Midbrain (tissue), 1 donor: ENCODE data around the gene TIPARP.

Experiments used
- DNase-seq: peaks from one replicate; lab custom pipeline; 2025; lab: John Stamatoyannopoulos, UW

The TIPARP gene, protein sequence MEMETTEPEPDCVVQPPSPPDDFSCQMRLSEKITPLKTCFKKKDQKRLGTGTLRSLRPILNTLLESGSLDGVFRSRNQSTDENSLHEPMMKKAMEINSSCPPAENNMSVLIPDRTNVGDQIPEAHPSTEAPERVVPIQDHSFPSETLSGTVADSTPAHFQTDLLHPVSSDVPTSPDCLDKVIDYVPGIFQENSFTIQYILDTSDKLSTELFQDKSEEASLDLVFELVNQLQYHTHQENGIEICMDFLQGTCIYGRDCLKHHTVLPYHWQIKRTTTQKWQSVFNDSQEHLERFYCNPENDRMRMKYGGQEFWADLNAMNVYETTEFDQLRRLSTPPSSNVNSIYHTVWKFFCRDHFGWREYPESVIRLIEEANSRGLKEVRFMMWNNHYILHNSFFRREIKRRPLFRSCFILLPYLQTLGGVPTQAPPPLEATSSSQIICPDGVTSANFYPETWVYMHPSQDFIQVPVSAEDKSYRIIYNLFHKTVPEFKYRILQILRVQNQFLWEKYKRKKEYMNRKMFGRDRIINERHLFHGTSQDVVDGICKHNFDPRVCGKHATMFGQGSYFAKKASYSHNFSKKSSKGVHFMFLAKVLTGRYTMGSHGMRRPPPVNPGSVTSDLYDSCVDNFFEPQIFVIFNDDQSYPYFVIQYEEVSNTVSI

DNA sequence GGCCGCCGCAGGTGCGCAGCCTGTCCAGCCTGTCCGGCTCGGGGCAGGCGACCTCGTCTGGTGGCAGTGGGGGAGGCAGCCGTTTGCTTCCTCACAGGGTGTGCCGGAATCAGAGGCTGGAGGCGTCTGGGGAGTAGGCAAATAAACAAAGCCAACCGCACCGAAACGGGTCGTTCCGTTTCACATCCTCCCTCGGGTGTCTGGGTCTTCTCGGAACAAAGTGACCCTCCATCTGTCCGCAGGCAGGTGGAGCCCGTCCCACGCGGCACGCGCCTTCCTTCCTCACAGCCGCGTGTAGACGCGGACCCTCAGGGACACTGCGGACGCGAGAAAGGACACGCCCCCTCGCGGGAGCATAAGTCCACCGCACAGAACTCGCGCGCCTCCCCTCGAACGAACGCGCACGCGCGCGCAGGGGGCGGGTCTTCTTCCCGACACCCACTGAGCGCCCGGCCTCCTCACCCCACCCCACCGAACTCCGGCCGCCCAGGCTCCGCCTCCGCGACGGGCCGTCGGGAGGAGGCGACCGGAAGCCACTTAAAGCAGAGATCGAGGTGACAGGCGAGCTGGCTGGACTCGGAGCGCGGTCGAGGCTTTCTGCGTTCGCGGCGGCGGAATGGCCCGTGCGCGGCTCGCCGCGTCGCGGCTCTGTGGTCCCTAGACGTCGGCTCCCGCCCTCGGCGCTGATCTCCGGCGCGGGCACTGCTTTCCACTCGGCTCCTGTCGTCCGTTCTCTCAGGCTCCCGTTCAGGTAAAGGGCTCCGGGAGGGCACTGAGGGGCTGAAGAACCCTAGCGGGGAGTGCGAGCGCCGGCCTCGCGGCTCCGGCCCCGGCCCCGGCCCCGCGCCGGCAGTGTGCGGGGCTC is at the start of gene TIPARP:
TIPARP (plus strand) TSS at position 545 of the 865 bp plus-strand sequence. CDS start 3,108 bp downstream, outside the sequence.
- DNase-seq = peak; percentile 99

DNA sequence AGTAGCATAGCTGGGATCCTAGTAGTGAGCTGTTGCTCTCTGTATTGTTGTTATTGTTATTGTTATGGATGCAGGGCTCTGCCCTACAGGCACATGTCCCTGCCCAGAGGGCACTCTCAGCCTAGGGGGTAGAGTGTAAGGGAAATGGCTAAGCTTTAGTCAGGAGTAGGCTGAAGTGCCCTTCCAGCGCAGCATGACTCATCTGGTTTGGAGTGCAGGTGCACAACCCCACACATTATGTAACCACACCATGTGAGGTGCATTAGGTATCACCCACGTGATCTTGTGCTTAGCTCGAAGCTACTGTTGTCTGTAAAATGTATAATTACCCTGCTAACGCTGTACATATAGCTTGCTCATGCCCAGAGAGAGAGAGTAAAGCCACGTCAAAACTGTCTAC is 48.3 kb upstream of the TIPARP start:
- DNase-seq = no peak

DNA sequence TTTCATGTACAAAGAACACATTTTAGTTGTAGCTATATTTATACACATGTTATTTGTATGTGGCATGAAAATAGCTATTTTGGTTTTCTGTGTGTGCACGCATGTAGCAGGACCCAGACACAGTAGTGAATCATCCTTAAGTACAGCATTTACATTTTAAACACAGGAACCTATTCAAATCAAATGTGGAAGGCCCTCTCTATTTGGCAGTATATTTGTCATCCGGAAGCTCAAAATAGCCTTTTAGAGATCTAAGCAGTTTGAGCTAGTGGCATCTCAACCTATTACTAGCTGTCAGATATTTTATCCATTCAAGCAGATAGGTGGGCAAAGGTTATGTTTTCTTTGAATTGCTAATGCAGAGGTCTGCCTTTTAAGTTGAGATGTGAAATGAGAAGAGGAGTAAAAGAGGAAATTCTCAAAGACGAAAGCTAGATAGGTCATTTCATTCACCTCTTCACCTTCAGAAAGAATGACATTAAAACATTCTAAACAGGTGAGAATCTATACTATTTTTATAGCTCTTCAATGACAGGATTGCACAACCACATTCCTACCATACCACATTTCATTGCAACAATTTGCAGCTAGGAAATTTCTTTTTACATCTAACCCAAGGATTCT is 46.3 kb upstream of the TIPARP start:
- no peak for DNase-seq

DNA sequence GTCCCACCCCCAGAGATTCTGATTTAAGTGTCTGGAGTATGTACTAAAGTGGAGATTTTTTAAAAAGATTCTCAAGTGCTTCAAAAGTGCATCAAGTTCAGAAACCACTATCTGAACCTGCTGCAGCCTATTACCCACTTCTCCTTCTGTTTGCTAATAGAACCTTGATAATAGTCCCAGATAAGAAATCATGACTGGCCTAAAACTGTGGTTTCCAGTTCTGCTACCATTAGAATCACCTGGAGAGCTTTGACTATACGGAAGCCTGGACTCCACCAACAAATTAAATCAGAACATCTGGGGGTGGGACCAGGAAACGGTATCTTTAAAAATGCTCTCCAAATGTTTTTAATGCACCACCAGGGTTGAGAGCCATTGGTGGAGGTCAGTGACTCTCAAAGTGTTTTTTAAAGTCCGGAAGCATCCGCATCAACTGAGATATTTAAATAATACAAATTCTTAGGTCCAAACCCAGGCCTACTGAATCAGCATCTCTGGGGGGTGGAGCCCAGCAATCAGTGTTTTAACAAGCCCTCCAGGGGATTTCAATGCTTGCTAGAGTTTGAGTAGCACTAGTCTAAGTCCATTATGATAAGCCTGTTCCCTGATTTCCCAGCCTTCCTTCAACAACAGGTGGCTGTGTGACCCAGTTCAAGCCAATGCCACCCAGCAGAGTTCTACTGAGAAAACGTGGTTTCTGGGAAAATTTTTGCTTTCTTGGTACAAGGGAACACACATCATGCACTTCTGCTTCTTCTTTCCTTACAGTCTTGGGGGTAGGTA is 45.4 kb upstream of the TIPARP start:
- no peak for DNase-seq

DNA sequence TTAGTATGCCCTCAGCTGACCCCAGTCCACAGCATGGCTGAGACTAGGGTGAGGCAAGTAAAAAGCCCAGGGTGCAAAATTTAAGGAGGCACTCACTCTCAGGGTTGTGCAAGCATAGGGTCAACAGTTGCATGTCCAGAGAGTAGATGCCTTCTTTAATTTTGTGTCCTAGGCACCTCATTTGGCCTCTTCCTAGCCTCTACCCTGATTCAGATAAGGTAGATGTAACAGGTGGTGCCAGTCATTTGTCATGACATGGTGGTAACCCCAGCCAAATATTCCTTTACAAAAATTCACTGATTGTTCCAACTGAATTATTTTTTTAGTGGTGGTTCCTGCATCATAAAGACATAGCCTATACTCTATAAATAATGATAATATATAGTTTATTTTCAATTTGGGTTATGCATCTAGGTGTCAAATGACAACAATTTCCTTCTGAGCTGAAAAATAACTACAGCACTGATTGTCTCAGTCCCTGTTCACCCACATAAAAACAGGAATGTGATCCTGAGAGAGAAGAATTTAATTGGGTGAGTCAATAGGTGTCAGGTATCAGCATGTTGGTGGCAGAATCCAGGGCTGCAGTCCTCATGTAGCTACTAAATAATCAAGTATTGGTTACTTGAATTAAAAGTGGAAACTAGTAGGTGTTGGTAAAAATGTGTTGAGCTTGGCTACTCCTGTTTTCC is 44.2 kb upstream of the TIPARP start:
- no peak for DNase-seq

DNA sequence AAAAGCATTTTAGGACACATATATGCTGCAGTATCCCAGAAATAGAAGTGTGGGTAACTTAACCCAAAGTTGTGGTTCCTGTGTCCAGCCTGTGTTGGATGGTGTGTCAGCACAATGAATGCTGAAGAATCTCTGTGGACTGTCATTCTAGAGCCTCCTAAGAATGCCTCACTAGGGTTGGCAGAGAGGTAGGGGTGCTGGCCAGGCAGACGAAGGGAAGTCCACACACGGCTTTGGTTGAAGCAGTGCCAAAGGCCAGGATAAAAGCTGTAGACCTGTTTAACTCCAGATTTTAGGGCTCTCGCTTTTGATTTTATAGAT is 43.7 kb upstream of the TIPARP start:
- DNase-seq = no peak

DNA sequence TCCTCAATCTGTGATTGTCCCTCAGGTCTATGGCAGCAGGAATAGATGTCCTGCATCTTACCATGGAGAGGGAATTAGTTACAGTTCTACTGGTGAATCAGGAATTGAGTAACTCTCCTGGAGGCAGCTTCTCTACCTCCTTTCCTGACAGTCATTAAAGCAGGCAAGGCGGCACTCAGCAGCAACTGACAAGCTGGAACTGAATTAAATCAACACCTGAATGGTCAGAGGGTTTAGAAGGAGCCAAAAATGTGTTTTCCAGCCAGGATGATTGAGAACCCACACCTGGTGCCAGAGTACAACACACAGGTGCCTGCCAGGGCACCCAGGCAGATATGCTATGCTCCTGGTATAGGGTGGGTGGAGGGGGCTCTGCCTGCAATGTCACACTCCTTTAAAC is 43.1 kb upstream of the TIPARP start:
- no peak for DNase-seq

DNA sequence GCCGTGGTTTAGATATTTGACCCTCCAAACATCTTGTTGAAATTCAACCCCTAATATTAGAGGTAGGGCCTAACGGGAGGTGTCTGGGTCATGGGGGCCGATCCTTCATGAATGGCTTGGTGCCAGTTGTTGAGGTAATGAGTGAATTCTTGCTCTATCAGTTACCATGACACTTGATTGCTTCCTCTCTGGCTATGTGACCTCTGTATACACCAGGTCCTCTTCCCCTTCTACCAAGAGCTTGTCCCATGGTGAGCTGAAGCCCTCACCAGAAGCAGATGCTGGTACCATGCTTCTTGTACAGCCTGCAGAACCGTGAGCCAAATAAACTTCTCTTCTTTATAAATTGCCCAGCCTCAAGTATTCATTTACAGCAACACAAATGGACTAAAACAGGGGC is 41.8 kb upstream of the TIPARP start:
- no peak for DNase-seq

DNA sequence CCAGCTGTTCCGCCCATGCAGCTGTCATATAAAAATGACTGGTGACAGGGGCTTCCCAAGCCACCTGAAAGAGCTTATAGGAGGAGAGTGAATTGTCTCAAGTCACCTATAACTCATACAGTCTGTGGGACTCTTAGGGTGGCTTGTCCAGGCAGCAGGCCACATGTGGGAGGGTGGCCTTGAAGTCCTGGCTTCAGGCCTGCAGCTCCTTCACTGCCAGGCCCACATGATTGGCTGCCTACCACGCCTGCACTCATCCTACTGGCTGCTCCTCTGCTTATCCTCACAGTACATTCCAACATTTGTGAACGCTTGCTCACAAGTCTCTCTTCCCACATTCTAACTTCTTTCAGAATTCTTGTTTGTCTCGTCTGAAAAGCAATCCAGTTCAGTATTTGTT is 41.1 kb upstream of the TIPARP start:
- no peak for DNase-seq

DNA sequence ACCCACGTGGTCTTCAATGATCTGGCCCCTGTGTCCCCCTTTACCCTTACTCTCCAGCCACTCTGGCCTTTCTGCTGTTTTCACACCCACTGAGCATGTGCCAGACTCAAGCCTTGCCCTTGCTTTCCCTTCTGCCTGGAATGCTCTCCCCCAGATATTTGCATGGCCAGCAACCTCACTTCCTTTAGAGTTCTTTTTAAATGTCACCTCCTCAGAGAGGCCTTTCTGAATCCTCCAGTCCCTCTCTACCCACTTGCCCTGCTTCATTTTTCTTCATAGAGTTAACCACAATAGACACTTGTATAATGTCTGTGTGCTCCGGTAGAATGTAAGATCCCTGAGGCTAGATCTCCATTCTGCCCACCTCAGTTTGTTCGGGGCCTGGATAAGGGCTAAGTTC is 39.4 kb upstream of the TIPARP start:
- DNase-seq = no peak

DNA sequence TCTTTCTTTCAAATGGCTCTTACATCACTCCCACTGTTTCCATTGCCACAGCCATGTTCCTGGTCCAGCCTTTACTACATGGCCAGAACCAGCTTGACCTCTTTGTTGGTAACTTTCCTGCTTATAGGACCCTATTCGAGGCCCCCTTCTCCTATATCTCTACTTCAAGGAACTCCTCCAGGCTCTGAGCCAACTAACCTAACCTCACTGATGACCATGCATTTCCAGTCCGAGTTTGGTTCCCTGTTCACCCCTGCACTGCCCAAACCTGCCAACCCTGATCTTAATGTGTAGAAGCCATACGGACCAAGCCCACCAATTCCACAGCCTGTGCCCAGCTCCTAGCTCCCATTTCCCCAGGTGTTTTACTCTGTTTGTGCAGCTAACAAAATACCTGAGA is 38.4 kb upstream of the TIPARP start:
- DNase-seq = no peak

DNA sequence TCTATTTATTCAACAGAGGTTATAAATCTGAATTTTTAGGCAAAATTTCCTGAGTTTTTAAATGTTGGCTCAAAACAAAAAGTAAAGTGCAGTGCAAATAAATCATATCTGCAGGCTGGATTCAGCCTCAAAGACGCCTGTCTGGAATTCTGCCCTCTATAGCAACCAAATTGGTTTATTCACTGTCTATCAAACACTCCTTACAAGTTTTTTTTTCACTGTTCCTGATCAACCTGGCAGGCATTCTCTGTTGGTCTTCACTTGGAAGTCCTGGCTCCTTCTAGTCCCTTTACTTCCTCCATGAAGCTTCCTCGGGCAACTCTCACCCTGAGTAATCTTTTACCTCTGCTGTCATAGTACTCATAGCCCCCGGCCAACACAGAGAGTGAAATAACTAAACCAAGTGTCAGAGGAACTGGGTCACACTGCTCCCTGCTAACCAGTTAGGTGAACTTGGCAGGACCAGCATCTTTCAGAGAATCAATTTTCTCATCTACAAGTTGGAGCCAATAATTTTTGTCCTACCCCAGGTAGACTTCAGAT is 36.8 kb upstream of the TIPARP start:
- no peak for DNase-seq

DNA sequence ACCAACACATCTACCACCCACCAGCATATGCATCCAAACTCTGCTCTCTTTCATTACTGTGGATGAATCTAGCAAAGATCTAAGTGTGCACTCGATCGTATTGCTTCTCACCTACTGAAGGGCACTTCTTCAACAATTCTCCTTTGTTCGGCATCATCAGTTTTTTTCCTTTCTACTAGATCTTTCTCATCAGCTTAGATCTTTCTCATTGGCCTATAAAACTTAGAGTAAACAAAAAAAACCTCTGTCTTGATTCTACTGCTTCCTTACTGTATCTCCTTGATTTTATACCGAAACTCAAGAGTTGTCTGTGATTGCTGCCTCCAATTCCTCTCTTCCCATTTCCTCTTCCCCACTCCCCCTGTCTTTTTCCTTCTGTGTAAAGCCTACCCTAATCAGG is 36.1 kb upstream of the TIPARP start:
- no peak for DNase-seq

DNA sequence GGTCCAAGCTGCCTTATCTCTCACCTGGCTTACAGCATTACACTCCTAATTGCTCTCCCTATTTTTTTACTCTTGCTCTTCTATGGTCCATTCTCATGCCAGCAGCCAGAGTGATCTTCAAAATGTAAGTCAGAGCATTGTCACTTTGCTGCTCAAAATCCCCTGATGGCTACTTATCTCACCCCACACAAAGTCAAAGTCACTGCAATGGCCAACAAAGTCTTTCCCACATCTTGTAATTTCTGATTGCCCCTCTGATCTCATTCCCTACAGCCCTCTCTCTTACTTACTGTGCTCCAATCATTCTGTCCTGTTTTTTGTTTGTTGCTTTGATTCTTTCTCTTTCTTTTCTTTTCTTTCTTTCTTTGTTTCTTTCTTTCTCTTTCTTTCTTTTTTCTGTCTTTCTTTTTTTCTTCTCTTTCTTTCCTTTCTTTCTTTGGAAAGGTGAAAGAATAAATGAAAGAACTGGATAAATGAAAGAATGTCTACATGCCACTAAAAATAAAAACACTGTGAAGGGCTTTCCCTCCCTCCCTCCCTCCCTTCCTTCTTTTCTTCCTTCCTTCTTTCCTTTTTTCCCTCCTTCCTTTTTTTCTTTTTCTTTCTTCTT is 34.9 kb upstream of the TIPARP start:
- DNase-seq = no peak

DNA sequence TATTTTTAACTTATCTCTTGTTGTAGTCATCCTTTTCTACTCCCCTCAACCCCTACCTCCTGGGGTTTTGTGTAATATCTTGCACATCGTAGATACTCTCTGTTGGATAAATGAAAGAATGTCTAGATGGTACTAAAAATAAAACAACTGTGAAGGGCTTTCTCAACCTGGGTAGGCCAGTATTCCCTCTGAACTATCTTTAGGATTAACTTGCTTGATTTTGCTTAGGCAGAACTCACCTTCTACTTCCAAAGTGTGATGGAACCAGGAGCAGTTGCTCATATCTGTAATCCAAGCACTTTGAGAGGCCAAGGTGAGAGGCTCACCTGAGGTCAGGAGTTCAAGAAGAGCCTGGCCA is 32.8 kb upstream of the TIPARP start:
- no peak for DNase-seq

DNA sequence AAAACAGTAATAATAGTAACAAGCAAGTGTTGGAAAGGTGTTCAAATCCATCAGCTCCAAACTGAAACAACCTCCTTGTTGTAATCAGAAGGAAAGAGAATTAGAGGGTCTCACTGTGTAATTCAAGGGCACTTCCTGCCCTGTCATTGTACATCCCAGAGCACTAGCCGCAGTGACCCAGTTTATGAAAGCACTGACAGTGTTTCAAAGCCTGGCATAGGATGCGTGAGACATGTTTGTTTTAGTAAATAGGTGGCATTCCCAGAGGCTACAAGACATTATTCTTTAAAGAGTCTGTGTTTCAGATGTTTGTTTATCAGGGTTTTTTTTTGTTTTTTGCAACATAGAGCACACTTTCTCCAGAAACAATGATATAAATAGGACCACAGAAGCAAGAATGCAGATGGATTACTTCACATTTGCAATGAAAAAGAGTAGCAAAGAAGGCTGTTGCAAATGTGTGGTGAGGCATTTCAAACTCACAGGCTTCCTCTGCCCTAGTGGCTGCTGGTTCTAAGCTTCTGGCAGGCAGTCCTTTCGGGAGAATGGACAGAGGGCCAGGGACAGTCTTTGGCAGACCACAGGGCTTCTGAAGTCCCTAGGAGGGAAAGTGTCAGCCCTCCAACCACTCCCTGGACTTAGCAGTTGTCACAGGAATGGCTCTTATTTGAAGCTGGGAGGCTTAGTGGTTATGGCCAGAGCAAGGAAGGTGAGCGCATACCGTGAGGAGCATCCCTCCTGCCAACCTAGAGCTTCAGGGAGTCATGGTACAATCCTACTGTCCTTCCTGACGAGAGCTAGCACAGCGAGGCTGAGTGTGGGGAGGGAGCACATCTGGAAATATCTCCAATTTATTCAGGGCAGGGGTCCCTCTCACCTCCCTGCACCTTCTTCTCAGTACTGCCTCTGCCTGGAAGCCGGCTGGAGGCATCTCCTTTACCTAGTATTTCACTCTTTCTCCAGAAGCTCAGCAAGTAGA is 31.4 kb upstream of the TIPARP start:
- peak; percentile 45 for DNase-seq

DNA sequence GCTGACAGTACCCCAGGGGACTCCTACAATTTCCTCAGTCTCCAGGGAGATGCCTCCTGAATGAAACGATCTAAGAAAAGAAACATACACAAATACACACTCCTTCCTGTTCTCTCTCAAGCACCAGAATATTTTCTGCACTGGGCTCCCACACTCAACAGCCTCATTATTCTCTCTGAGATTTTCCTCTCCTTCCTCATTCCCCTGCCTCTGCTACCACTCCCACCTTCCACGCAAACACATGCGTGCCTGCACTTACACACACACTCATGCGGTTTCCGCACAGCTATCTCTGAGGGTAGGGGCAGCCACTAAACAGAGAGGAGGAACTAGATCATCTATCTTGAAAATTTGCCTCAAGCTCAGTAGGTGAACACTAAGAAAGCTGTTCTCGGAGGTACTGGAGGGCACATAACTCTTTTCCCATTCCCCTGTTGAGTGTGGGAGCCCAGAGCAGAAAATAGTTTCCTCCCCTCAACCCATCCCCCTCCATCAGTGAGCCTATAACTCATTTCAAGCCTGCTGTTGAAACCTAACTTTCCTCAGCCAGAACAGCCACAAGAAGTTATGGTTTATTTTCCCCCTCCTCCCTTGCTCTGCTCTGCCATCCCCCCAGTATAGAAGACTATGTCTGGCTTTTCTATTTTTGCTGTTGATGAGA is 30.5 kb upstream of the TIPARP start:
- DNase-seq = no peak

DNA sequence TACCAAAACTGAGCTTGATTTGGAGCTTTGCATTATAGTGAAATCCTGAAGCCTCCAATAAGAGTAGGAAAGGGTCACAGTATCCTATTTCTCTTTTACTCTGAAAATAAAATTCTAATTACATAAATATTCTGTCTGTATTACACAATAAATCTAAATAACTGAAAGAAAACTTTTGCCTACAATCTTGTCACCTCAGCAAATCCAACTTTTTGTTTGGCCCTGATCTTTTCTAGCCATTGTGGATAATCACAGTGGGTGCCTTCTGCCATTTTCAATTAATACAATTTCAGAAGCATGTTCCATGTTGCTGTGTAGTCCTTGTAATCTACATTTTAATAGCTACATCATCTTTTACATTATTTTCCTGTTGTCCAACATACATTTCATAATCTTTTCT is 29.4 kb upstream of the TIPARP start:
- no peak for DNase-seq

DNA sequence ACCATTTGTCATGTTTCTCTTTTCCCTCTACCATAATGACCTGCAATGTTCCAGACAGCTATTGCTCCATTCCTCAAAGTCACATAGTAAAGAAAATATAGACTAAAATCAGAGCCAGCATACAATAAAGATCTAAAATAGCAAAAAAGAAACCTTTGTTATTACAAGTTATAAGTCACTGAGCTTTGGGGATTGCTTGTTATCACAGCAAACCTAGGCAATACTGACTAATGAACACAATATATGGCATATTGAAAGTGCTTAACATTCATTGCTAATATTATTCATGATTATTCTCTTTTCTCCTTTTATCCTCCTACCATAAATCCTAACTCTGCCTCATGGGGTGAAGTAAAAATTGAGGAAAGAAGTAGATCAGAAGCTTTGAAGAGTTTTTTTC is 27.4 kb upstream of the TIPARP start:
- DNase-seq = no peak
